NCI-H2081 treated with DMSO at 0.1 percent for 48 hours (cell line): ENCODE data around the gene NRDE2.
"Not testable (repeated sequence)": the region's sequence is repeated elsewhere in the genome, so short reads cannot be mapped to it uniquely, and the experiment has no call there.

Source experiments
- DNase-seq: peaks from one replicate; lab custom pipeline; 2025; lab: John Stamatoyannopoulos, UW

The NRDE2 gene

DNA sequence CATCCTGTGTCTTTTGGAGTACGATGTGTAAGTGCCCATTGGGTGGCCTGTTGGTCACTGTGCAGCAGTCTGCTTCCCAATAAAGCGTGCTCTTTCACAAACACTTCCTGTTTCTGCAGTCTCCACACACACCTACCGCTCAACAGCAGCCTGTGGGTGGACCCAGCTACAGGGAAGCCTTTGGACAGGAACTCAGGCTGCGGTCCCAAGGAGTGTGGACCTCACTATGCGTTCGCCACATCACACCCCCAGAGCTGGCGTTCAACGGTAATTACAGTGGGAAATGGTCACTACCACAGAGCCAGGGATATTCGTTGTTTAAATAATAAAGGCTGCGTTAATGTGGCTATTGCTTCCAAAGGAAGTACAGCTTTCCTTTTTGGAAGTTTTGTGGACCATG, 59.2 kb downstream of the NRDE2 start:
- no peak for DNase-seq

- DNase-seq: no peak
These were observed 63.3 kb downstream of the NRDE2 start for GRCh38 chr14:90268420-90268819.

- no peak for DNase-seq
These were observed 65.1 kb downstream of the NRDE2 start for GRCh38 chr14:90266441-90267154.

DNA sequence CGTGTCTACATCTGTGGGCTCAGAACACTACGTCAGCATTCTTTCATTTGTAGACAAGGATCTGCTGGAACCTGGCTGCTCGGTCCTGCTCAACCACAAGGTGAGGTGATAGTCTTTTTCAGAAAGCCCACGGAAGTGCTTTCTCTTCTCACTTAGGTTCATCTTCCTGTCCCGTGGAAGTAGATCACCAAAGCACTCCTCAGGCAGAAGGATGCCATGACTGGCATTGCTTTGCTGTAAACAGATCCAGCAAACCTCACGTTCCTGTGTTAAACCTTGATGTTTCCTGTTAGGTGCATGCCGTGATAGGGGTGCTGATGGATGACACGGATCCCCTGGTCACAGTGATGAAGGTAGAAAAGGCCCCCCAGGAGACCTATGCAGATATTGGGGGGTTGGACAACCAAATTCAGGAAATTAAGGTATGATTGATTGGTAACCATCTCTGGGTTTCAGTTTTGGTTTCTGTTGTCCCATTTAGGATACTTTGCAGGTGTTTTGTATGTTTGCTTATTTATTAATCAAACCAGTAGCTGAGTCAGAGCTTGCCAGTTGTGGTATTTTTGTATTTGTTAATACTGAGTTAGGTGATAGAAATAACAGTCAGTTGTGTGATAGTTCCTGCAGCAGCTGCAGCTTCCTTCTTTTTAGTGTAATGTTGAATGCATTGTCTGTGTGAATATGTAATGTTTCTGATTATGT, 67.8 kb downstream of the NRDE2 start:
- DNase-seq: no peak

GRCh38 chr14:90256354-90257131, 75.2 kb downstream of the NRDE2 start, which contains the start of gene PSMC1:
TSS of gene PSMC1 (plus strand) at chr14:90256553. CDS start at chr14:90256598, 45 bp downstream.
- DNase-seq: peak; percentile 68

DNA sequence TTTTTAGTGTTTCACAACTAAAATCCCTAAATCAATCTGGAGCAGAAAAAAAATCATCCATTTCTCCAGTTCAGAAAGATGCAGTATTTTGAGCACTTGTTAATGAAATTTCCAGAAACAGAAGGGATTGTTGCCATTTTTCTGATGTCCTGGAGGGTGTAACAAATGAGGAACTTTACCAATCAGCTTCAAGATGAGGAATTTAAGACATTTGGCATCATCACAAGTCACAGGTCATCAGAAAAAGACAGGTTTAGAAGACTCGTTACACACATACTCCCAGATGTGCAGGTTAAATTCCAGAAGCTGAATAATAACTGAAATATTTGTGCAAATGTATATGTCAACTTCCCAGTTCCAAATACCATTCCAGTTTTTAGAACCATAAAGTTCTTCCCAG, 75.9 kb downstream of the NRDE2 start:
- no peak for DNase-seq

- DNase-seq: no peak
These were observed 77.9 kb downstream of the NRDE2 start for GRCh38 chr14:90253826-90254225.

GRCh38 chr14:90248594-90248993, 83.1 kb downstream of the NRDE2 start:
- no peak for DNase-seq

DNA sequence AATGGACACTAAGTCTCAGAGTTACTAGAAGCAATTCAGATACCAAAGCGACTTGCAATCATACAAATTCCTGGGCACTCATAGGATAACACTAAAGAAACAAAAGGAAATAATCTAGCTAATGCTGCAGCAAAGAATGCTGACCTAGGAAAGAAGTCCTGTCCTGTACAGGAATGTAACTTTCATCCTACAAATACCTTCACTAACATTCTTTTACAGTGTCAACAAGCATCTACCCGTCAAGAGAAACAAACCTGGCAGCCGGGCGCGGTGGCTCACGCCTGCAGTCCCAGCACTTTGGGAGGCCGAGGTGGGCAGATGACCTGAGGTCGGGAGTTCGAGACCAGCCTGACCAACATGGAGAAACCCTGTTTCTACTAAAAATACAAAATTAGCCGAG, 84.3 kb downstream of the NRDE2 start:
- not testable (repeated sequence) for DNase-seq

DNA sequence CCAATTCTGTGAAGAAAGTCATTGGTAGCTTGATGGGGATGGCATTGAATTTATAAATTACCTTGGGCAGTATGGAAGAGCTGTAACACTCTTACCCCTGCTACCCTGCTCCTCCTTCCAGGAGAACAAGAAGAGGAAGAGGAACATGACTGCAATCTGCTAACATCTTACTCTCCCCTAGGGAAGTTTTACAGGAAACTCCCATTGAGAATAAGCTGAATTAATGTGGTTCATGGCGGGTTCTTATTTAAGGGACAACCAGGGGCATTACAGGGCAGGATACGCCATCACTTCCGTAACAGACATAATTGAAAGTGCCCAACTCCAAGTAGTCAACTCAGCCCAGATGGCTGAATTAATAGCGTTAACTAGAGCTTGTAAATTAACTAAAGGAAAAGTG, 84.8 kb downstream of the NRDE2 start:
- no peak for DNase-seq

DNA sequence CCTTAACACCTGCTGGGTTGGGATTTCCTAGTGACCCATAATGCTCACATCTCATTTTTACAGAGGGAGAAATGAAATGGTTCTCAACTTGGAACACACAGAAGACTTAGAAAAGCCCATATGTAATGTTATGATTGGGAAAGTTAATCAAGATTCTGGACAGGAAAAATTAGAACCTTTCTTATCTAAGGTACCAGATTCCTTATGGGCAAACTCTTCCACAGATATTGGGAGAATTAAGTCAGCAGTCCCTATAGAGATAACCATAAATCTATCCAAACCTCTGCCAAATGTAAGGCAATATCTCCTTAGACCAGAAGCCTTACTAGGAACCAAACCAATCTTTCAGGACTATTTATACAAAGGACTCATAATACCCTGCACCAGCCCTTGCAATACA, 89.3 kb downstream of the NRDE2 start:
- DNase-seq: no peak

- DNase-seq: no peak
These were observed 92.6 kb downstream of the NRDE2 start for GRCh38 chr14:90239139-90239538.

DNA sequence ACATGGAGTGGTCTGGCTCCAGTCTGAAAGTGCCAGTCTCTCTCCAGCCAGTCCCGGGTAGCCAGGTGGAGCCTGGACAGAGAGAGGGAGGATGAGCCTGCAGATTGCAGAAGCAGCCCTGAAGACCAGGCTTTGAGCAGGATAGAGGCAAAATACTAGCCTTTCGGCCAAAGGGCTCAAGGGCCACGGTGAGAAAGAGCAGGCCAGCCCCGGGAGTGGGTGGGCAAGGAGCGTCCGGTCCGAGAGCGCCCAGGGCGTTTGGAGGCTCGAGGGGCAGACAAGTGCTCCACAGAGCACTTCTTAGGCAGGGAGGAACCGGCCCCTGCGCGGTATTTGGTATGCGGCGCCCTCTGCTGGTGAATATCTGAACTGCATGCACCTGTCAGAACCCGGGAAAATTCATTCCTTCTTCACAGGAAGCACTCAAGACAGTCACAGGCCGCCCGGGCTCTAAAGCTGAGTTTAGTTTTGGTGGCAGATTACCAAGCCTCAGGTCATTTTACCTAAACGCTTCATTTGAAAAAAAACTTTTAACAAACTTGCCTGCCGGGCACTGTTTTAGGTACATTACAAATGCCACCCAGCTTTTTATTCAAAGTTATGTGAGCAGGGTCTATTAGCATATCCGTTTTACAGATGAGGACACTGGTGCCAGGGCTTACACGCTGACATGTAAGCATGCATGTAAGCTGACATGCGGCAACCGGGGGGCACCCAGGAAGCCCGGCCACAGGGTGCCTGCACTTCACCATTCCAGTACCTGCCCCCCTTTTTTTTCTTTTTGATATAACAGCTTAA, 96.4 kb downstream of the NRDE2 start:
- DNase-seq: peak; percentile 44

GRCh38 chr14:90229942-90230341, 101.8 kb downstream of the NRDE2 start:
- not testable (repeated sequence) for DNase-seq

GRCh38 chr14:90228478-90228877, 103.3 kb downstream of the NRDE2 start:
- no peak for DNase-seq
